ENCODE measurements around the gene CCSER1.

The CCSER1 gene

DNA sequence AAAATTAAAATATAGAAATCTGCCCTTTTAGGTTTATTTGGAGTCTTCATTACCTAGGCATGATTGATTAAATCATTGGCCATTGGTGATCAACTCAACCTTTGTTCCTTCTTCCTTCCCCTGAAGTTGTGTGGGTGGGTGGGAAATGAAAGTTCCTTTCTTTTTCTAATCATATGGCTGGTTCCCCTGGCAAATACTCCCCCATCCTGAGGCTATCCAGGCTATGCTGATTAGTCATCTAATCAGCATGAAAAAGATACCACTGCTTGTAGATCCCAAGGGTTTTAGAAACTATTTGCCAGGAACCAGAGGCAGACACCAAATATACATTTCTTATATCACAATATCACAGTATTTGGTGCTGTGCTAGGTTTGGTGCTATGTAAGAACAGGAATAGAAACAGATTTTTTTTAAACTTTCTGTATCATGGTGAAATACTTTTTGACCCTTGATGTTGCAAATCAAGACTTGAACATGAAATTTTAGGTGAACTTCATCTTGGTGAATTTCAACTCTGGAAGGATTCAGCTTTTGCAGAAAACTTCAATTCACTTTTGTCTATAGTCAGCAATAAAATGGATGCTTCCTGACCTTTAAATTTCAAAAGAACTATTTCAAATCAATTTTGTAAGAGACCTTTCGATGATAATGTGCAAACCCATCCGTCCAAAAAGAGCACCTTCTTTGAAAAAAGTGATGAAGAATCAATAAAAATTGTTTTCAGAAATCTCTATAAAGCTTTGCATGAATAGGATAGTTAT lies 71.1 kb downstream of the CCSER1 start:
- no peak for DNase-seq (ENCODE audit: low spot score)

DNA sequence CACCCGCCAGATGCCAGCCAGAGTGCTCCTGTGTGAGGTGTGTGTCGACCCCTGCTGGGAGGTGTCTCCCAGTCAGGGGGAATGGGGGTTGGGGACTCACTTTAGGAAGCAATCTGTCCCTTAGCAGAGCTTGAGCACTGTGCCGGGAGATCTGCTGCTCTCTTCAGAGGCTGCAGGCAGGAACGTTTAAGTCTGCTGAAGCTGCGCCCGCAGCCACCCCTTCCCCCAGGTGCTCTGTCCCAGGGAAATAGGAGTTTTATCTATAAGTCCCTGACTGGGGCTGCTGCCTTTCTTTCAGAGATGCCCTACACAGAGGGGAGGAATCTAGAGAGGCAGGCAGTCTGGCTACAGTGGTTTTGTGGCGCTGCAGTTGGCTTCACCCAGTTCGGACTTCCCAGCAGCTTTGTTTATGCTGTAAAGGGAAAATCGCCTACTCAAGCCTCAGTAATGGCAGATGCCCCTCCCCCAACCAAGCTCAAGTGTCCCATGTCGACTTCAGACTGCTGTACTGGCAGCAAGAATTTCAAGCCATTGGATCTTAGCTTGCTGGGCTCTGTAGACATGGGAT lies 80.8 kb downstream of the CCSER1 start:
- DNase-seq (ENCODE audit: low spot score): no peak

DNA sequence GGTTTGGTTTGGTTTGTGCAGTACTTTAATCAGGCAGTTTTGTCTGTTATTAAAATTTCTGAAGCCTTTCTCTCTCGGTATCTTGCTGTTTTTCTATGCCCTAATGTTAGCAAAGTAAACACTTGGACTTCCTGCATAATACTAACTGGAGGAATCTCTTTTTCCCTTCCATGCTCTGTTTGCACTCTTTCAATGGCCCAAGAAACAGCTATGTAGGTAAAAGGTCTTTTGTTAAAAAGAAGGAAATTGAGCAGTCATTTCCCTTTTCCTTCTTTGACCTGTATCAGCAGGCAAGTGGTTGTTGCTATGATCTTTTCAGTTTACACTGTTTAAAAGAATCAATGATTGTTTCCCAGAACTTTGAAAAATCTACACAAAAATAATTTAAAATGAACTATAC lies 82.7 kb downstream of the CCSER1 start:
- DNase-seq (ENCODE audit: low spot score): no peak

DNA sequence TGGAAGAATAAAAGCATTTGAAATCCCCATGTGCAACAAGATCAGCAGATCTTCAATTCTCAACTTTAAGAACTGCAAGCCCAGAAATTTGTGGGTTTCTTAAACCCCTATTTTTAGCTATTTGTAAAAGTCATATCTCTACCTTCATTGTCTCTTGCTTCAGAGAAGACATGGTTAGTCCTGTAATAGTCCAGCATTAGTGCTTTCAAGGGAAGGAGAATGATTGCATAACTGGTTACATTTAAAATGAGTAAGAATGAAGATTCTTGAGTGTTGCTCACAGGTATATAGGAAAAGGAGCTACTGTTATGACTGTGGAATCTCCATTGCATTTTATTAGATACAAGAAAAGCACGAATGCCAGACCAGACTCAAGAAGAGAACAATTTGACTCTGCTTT lies 84.0 kb downstream of the CCSER1 start:
- no peak for DNase-seq (ENCODE audit: low spot score)

DNA sequence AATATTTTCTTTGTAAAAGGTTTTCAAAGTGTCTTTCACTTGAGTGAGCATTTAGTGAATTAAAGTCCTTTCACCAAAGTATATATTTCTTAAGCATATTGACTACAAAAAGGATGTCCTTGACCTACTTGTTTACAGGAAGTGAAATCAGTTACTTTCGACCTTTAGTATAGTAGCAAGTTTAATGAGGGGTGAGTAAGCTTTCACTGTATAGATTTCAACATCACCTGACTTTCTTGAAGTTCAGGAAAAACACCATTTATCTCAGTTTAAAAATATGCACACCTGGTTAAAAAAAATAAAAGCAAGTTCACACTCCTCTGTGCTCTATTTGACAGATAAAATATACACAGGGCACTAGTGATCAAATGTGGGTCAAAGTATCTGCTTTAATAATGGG lies 88.1 kb downstream of the CCSER1 start:
- no peak for DNase-seq (ENCODE audit: low spot score)

DNA sequence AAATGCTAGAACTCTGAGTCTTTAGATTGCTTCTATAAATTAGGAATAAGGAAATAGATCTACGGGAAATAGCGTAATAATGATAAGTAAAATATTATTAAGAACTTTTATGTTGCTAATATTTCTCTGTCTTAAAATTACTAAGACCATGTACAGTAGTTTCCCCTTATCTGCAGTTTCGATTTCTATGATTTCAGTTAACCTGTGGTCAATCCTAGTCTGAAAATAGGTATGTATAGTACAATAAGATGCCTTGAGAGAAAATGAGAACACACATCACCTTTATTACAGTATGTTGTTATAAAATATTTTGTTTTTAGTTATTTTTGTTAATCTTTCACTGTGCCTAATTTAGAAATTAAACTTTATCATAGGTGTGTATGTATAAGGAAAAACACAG lies 92.6 kb downstream of the CCSER1 start:
- no peak for DNase-seq (ENCODE audit: low spot score)

DNA sequence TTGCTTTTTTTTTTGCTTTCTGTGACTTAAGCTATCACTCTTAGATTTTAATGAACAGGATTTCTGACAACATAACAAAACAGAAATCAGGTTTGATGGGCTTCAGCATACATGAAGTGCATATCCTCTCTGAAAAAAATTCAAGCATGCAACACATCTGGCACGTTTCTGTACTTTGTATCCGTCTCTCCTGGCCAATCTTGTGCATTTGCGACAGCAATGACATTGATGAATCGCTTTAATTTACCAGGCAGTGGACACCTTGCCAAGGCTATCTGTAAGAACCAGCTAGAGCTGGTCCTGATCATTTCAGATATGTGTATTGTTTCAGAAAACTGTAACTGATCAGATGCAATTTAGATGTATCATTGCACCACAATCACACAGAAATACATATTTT lies 93.3 kb downstream of the CCSER1 start:
- DNase-seq (ENCODE audit: low spot score): no peak

DNA sequence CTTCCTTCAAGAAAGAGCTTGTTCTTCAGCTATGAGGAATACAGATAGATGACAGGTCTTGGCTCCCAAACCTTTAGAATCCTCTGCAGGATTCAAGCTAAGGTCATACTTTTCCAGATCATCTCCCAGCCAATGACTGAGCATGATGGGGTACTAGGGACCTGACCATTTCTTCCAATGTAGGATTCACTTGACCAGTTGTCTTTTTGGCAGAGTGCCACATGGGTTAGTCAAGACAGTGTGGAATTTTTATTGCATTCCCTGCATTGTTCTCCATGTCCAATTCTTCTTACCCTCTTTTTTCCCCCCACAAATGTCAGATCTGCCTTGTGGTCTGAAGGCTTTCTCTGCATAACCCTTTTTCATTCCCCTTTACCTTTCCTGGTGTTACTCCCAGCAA lies 99.5 kb downstream of the CCSER1 start:
- DNase-seq (ENCODE audit: low spot score): no peak

DNA sequence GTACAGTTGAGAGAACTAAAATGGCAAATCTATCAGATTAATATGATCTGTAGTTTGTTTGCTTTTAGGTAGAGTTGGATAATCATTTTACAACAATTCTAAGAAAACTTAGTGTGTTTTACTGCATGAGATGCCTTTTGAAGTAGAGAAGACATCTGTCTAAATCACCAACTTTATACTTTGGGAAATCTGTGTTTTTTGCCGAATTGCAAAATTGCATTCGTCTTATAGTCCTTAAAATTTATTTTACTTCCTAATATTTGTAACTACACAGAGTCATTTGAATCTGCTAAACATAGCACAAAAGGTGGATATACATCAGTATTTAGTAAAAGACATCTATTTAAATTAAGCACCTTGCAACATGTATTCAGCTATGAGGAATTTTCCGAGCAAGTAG lies 100.0 kb downstream of the CCSER1 start:
- no peak for DNase-seq (ENCODE audit: low spot score)

DNA sequence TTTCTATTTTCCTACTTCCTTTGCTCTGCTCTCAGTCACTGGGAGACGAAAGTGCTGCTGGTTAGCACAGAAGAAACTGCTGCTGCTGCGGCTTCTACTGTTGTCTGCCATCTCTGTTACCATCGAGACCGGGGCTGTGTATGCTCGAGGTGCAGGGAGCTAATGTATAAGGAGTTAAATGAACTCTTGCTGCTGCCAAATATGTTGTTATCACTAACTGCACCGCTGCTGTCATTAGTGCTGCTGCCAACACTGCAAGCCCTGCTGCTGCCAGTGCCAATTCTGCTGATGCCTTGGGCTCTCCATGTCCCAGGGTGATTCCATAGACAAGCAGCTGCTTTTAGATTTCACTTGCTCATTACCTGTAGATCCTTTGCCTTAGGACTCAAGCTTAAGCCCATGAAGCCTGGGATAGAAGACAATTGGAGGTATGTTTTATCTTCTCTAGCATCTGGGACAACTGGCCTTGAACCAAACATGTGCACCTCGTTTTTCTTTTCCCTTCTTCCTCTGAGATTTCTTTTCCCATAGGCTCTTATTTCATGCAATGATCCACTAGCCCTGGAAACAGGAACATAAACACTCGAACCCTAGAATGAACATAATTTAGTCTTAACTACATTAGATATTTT lies 107.8 kb downstream of the CCSER1 start:
- DNase-seq (ENCODE audit: low spot score): no peak

DNA sequence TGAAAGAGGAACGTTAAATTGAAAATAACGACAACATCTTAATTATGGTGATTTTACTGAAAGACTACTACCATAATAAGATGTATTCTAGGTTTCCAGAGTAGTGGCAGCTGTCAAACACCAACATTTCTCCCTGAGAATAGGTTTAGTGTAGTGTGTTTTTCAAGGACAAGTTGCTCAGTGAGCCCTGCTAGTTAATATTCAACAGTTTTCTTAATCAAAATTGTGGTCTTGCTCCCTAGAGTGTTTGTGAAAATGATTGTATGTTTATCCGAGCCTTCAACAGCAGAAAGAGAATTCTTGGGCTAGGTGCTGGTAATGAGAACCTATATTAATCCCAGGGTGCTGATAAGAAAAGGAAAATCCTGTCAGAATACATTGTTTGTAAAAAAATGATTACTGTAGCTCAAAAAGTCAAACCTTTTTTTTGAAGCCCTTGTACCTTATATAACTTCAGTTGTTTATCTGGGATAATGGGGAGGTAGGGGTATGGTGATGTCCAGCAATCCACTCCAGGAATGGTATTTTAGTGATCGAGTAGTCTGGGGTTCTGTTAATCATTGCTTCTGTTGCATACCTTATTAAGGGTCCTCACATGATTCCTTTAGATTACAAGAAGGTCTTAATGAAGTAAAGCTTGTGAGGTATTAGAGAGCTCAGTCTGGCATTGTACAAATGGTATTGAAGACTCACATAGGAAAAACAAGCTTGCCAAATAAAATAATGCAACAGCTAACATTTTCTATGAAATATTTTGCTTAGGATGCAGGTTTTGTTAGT lies 110.7 kb downstream of the CCSER1 start:
- no peak for DNase-seq (ENCODE audit: low spot score)

DNA sequence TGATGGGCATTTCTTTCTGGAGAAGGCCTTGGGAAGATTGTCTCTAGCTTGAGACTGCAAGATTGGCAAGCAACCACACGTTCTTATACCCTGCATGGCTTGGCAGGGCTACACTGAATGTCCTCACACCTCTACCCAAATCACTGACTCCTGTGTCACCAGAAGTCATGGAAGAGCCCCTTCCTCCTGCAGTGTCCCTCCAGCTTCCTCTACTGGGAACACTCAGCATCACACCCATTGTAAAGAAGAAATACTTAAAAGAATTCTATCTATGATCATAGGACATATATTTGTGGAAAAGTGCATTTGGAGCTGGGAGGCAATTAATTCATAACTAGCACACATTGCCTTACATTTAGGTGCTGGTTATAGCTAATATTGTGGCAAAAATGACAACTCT lies 113.1 kb downstream of the CCSER1 start:
- no peak for DNase-seq (ENCODE audit: low spot score)

DNA sequence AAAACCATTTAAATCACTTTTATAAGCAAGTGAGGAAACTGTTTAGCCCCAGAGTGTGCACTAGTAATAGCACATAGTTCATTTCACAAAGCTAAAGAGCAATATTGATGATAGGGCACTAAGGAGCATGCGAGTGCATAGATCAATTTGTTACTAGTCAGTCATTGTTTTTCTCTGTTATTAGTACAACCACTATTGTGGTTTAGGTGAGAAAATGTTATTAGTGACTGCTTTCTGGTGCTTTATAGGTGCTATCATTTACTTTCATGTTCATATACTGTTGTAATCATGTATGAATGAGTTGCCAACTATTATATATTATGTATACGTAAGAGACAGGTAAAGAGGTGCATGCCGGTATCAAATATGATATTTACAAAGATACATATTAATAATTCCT lies 113.8 kb downstream of the CCSER1 start:
- DNase-seq (ENCODE audit: low spot score): no peak

DNA sequence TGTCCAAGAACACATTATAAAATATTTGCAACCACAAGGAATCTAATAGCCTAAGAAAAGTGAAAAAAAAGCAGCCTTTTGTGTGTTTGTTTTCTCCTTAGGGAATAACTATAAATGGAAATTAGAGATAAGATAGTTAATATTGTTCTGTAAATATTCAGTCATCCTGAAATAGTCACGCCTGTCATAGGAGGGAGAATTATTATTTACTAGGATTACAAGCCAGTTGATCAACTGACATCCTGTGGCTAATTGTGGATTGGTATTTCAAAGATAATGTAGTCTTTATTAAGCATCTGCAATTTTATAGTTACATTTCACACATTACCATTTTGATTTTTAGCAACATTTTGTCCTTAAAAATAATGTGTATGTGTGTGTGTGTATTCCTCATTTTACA lies 118.6 kb downstream of the CCSER1 start:
- DNase-seq (ENCODE audit: low spot score): no peak

DNA sequence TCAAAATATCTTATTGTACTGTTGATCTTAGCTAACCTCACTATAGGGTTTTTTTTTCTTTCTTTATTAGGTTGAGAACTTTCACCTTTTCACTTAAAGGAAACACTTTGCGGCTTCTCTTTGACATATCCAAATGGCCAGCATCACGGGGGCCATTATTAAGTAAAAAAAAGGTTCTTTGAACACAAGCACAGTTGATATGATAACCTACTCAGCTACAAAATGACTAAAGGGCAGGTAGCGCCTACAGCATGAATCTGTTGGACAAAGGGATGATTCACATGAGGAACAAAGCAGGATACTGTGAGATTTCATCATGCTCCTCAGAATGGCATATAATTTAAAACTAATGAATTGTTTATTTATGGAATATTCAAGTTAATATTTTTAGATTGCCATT lies 119.6 kb downstream of the CCSER1 start:
- no peak for DNase-seq (ENCODE audit: low spot score)

DNA sequence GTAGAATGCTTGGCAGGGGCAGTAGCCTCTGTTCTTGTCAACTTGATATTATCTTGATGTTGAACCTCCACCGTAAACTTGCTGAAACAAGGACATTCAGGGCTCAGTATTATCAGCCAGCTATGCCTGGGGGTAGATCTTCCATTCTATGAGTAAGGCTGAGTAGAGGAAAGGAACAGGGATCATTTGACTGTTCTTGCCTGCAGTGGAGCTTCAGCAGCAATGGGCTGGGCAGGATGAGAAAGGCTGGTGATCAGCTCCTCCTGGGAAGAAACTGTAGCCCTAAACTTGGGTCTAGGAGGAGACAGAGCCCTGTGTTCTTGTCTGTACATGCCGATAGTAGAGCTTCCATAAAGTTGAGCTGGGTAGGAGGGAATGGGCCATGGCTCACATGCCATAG lies 127.2 kb downstream of the CCSER1 start:
- no peak for DNase-seq (ENCODE audit: low spot score)

DNA sequence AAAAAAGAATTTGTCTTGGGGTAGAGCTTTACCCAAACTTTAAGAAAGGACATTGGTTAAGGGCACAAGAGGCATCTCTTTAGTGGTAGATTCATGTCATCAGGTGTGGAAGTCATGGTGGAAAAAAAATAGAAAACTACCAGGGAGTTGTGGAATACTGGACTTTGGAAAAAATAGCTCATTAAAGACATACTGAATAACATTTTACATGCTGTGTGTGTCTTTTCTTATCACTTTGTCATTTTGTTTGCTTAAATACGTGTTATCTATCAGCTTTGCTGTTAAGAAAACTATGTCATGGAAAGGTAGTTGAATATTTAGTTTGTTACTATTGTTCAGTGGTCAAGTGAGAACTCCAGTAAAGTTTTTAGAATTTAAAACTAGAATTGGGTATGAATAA lies 147.0 kb downstream of the CCSER1 start:
- no peak for DNase-seq (ENCODE audit: low spot score)

DNA sequence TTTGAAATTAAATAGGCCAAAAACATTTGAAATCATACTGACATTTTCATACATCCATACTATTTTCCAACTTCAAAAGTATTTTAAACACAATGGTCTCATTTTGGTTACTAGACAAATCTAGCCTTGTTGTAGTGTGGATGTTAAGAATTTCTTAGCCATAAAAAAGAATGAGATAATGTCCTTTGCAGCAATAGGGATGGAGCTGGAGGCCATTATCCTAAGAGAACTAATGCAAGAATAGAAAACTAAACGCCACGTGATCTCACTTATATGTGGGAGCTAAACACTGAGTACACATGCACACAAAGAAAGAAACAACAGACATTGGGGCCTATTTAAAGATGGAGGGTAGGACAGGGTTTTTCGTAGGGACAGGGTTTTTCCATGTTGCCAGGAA lies 153.8 kb downstream of the CCSER1 start:
- DNase-seq (ENCODE audit: low spot score): no peak

DNA sequence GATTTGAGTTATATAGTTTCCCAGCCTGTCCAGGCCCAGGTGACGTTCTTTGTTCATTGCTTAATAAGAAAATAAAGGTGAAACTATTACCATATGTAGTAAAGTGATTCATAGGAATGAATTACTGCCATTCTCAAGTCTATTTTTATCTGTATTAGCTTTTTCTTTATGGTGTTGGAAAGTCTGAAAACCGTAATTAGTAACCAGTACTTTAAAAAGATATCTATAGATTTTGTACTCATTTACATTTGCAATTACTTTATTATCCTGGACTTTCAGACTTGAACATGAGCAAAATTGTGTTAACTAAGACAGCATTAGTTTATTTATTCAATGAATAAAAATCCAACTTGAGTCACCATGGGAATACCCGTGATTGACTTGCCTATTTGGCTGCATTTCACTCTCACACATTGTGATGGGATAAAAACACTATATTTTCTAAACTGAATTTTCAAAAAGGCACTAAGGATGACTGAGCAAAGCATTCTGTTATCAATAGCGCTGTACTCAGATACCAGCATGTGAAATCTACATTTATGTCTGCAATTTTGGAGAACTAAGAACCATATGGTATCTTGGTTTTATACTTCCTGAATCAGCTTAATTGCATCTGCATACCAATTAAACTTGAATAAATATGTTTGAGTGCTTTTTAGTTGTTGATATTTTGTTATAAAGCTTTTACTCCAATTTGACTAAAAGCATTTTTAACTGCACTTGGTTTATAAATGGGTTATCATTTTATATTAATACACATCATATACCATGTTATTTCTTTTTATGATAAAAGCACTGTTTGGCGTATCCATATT lies 154.6 kb downstream of the CCSER1 start:
- no peak for DNase-seq (ENCODE audit: low spot score)

DNA sequence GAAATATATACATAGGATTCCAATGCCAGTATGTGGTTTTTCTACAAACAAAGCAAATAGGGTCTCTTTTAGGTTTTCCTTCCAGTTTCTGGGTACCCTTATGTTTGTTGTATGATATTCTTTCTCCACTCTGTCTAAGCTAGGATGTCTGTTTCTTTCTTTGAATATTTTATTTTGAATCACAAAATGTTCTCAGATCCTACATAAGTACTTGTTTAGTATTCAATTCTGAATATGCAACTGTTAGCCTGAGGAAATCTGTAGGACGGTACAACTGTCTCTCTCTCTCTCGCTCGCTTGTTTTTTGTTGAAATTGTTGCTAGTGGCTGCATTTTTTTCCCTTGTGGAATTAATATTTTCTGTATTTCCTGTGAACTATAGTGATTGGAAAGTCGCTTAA lies 163.2 kb downstream of the CCSER1 start:
- DNase-seq (ENCODE audit: low spot score): no peak

DNA sequence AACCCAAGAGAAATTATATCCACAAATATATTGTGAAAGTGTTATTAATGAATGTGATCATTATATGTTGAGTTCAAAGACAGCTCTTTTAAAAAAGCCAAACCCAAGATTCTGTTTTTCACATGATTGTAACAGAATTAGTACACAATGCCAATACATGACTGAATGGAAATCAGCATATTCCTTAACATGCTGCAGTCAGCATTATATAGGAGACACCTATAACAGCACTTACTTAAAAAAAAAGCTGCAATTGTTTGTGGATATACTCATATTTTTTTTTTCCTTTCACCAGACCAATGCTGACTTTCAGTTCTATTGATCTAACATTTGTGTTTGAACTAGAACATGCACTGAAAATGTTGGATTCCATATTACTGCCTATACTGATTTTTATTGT lies 165.2 kb downstream of the CCSER1 start:
- DNase-seq (ENCODE audit: low spot score): no peak

DNA sequence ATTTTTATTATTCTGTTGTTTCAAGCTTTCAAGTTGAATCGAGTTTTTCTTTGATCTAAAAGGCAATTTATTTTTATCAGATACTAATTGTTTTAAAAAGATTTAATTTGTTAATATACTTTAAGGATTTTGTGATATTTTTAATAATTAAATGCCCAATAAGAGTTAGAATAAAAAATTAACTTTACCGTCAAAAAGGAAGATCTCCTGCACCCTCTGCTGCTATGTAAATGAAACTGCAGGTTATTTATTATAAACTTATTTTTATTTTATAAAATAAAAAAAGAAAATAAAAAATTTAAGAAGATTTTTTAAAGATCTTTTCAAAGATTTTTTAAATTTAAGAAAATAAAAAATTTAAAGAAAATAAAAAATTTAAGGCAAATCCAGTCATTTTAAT lies 166.1 kb downstream of the CCSER1 start:
- no peak for DNase-seq (ENCODE audit: low spot score)

Data from AG08395 (cell line).